ENCODE results near the gene RASSF4.

- no peak for TF ChIP-seq POLR2A (IDR thresholded peaks at IDR 0.05)
- TF ChIP-seq CTCF (IDR thresholded peaks at IDR 0.05), result no peak
These were observed 3.4 kb upstream of the RASSF4 start for GRCh38 chr10:44956226-44956625.
